SIG-M5 treated with dmso at 0.1 percent for 504 hours (cell line): ENCODE data around the gene JMJD6.

Source experiments
- DNase-seq: peaks from one replicate; lab custom pipeline; 2025; ENCODE audit not compliant: unreplicated experiment; lab: John Stamatoyannopoulos, UW

Gene JMJD6

GRCh38 chr17:76683011-76683755 is 43.2 kb downstream of the JMJD6 start:
- no peak for DNase-seq

GRCh38 chr17:76682296-76682695 is 44.1 kb downstream of the JMJD6 start:
- DNase-seq: no peak

- DNase-seq: peak; percentile 68
These were observed 44.9 kb downstream of the JMJD6 start for GRCh38 chr17:76681222-76682137.

GRCh38 chr17:76679239-76679638 is 47.2 kb downstream of the JMJD6 start:
- DNase-seq: no peak

GRCh38 chr17:76678330-76678729 is 48.1 kb downstream of the JMJD6 start:
- DNase-seq: no peak

- no peak for DNase-seq
These were observed 49.0 kb downstream of the JMJD6 start for GRCh38 chr17:76677406-76677805.

- no peak for DNase-seq
These were observed 49.8 kb downstream of the JMJD6 start for GRCh38 chr17:76676629-76677028.

GRCh38 chr17:76675648-76676047 is 50.8 kb downstream of the JMJD6 start:
- no peak for DNase-seq

GRCh38 chr17:76674600-76674999 is 51.8 kb downstream of the JMJD6 start:
- DNase-seq: no peak

GRCh38 chr17:76673729-76674128 is 52.7 kb downstream of the JMJD6 start:
- no peak for DNase-seq

- DNase-seq: no peak
These were observed 53.5 kb downstream of the JMJD6 start for GRCh38 chr17:76672892-76673291.

GRCh38 chr17:76672270-76672851 is 54.0 kb downstream of the JMJD6 start:
- peak; percentile 28 for DNase-seq

- no peak for DNase-seq
These were observed 54.5 kb downstream of the JMJD6 start for GRCh38 chr17:76671912-76672262.

GRCh38 chr17:76671123-76671911 is 55.1 kb downstream of the JMJD6 start:
- peak; percentile 99 for DNase-seq

GRCh38 chr17:76670718-76671122 is 55.7 kb downstream of the JMJD6 start:
- no peak for DNase-seq

- DNase-seq: no peak
These were observed 56.2 kb downstream of the JMJD6 start for GRCh38 chr17:76670020-76670717.
